B cell (primary cell): ENCODE results near the gene FIBCD1. TPM values are rescaled to one million over a fixed set of nuclear protein-coding genes. Genes with fewer than 3 reads are reported as not detected.

Source experiments
- ATAC-seq: fragments of 200-7000 bp; cut with Tn5 transposase; one replicate; pipeline ENCODE4 v1.10.0; 2021; ENCODE audit warnings: low read depth, mild to moderate bottlenecking, moderate number of reproducible peaks, moderate library complexity
- CTCF ChIA-PET: fragments of 350-600 bp; sonication (Branson Sonifier 250); formaldehyde crosslinking; loops from one replicate; lab custom pipeline; 2021; ENCODE audit warnings: antibody characterized with exemption, inconsistent platforms; lab: Charles Lee
- POLR2A ChIA-PET: fragments of 350-600 bp; sonication (Branson Sonifier 250); formaldehyde crosslinking; loops from one replicate; lab custom pipeline; 2021; ENCODE audit warnings: antibody characterized with exemption; lab: Charles Lee
- DNase-seq: peaks from one replicate; pipeline ENCODE4 v3.0.0; 2013
- H2AFZ ChIP-seq: 2 replicates; pipeline ENCODE4 v1.6.1; 2012; ENCODE audit warnings: mild to moderate bottlenecking, low read depth, low read length; ENCODE audit not compliant: insufficient read depth, poor library complexity, severe bottlenecking
- H3K27ac ChIP-seq, 2 donors: 1 replicate in 1 of 2; 2 replicates in 1 of 2; pipeline ENCODE4 v1.5.1; 2012 to 2013; ENCODE audit warnings: low read length in 2 of 2, mild to moderate bottlenecking in 2 of 2, moderate library complexity in 1 of 2
- H3K27me3 ChIP-seq, 4 experiments: fragments of 200-600 bp in 1 of 4; sonication (generic) in 1 of 4; replicated peaks in 1 of 4; 1 replicate in 2 of 4; 2 replicates in 2 of 4; pipeline versions ENCODE4 v1.6.1 to v1.7.0; 2013 to 2016; ENCODE audit warnings: low read length in 3 of 4, mild to moderate bottlenecking in 2 of 4, mixed read lengths in 1 of 4, moderate library complexity in 1 of 4; ENCODE audit not compliant: insufficient read depth in 4 of 4, control insufficient read depth in 3 of 4; ENCODE audit errors: control extremely low read depth in 1 of 4
- H3K36me3 ChIP-seq, 2 experiments: replicated peaks in 1 of 2; 1 replicate in 1 of 2; 2 replicates in 1 of 2; pipeline versions ENCODE4 v1.6.1 to v1.7.1; 2013; ENCODE audit warnings: low read length in 1 of 2; ENCODE audit not compliant: insufficient read depth in 2 of 2, control insufficient read depth in 1 of 2; ENCODE audit errors: control extremely low read depth in 1 of 2, extremely low read depth in 1 of 2
- H3K4me1 ChIP-seq, 2 donors: fragments of 200-600 bp in 1 of 2; sonication (generic) in 1 of 2; 1 replicate in 1 of 2; 2 replicates in 1 of 2; pipeline versions ENCODE4 v1.5.1 to v1.6.1; 2013 to 2017; ENCODE audit warnings: low read length in 2 of 2; ENCODE audit not compliant: control insufficient read depth in 2 of 2, insufficient read depth in 2 of 2
- H3K4me2 ChIP-seq: replicated peaks from 2 replicates; pipeline ENCODE3; 2012; ENCODE audit warnings: mild to moderate bottlenecking, low read depth, low read length; ENCODE audit not compliant: poor library complexity, severe bottlenecking
- H3K4me3 ChIP-seq, 5 experiments: fragments of 200-600 bp in 1 of 5; sonication (generic) in 1 of 5; 1 replicate in 3 of 5; 2 replicates in 2 of 5; pipeline versions ENCODE4 v1.5.1 to v1.7.0; 2011 to 2016; ENCODE audit warnings: low read length in 4 of 5, mild to moderate bottlenecking in 4 of 5, low read depth in 2 of 5, control low read depth in 1 of 5, moderate library complexity in 1 of 5; ENCODE audit not compliant: insufficient read depth in 1 of 5; ENCODE audit errors: control extremely low read depth in 1 of 5, extremely low read depth in 1 of 5
- H3K79me2 ChIP-seq: fragments of 200-600 bp; sonication (generic); one replicate; pipeline ENCODE4 v1.6.0; 2016; ENCODE audit warnings: low read length; ENCODE audit not compliant: control insufficient read depth, insufficient read depth
- H3K9ac ChIP-seq: fragments of 200-600 bp; sonication (generic); 2 replicates; pipeline ENCODE4 v1.6.1; 2017; ENCODE audit warnings: mild to moderate bottlenecking, low read length, moderate library complexity
- H3K9me3 ChIP-seq, 3 donors: one replicate each; pipeline versions ENCODE4 v1.6.1 to v1.7.1; 2013; ENCODE audit warnings: low read length in 2 of 3; ENCODE audit not compliant: control insufficient read depth in 2 of 3, insufficient read depth in 1 of 3; ENCODE audit errors: control extremely low read depth in 1 of 3
- H4K20me1 ChIP-seq: 2 replicates; pipeline ENCODE4 v1.6.0; 2012; ENCODE audit warnings: mild to moderate bottlenecking, low read length; ENCODE audit not compliant: insufficient read depth, control insufficient read depth, poor library complexity, severe bottlenecking
- H3K27ac Mint-ChIP-seq: one replicate; pipeline ENCODE4 v1.8.0; 2021; ENCODE audit warnings: mixed read lengths
- H3K27me3 Mint-ChIP-seq: one replicate; pipeline ENCODE4 v1.8.0; 2021; ENCODE audit warnings: mixed read lengths
- H3K4me1 Mint-ChIP-seq: one replicate; pipeline ENCODE4 v1.8.0; 2021; ENCODE audit warnings: mixed read lengths
- H3K4me3 Mint-ChIP-seq: one replicate; pipeline ENCODE4 v1.8.0; 2021; ENCODE audit warnings: mixed read lengths
- H3K9me3 Mint-ChIP-seq: one replicate; pipeline ENCODE4 v1.8.0; 2022; ENCODE audit warnings: mixed read lengths; ENCODE audit not compliant: insufficient read depth
- CTCF ChIP-seq: fragments of 200-600 bp; IDR thresholded peaks from one replicate; pipeline ENCODE4 v1.8.0; 2022; ENCODE audit warnings: antibody characterized with exemption, mild to moderate bottlenecking
- EZH2 ChIP-seq: IDR thresholded peaks from 2 replicates; pipeline ENCODE4 v1.6.1; 2012; ENCODE audit warnings: borderline replicate concordance, low read depth, mild to moderate bottlenecking, moderate library complexity, low read length; ENCODE audit not compliant: insufficient read depth, poor library complexity, severe bottlenecking
- WGBS: methylation state at CpG from one replicate; pipeline ENCODE4 v1.1.5; 2013; ENCODE audit warnings: missing lambda C conversion rate; ENCODE audit not compliant: insufficient coverage; 5-methylcytosine and 5-hydroxymethylcytosine counted together
- intact Hi-C: fragments of 100-400 bp; cut with micrococcal nuclease; formaldehyde crosslinking; loops from one replicate; pipeline ENCODE4 v1.10.0; 2022
- polyA plus RNA-seq: library from polyadenylated mRNA; depleted of rRNA; stranded (reverse); fragments of >200 nt; gene quantifications from 2 replicates; pipeline ENCODE4 v1.2.3, GENCODE V29; 2012
- total RNA-seq, 2 donors: library from RNA; stranded (reverse); fragments of 120-200 nt in 1 of 2; gene quantifications; 1 replicate in 1 of 2; 2 replicates in 1 of 2; pipeline versions ENCODE4 v1.2.3 to v1.2.4, GENCODE V29; 2013 to 2022

The FIBCD1 gene
- total and polyA plus RNA-seq, 2 donors (not counting 1 experiment from before 2014, with no cell fraction given): not detected

- 89% methylated on average over 20 of the region's 24 CpGs for WGBS
- Histone ChIP-seq H3K27ac (no peak overlapping the region), H3K9me3 (no peaks in the 10 kb centered on the region), H3K79me2 (no peaks in the 10 kb centered on the region), H3K4me3 (no peak overlapping the region), H3K4me1 (peaks cover 0 to 10% of the 10 kb centered on the region in 2 donors), H2AFZ (no peak overlapping the region), H3K9ac (no peak overlapping the region), H3K4me2 (no peak overlapping the region), H3K36me3 (peaks cover 0 to 10% of the 10 kb centered on the region in 2 experiments), H3K27me3 (no peaks in the 10 kb centered on the region), H4K20me1 (no peaks in the 10 kb centered on the region)
- Mint-ChIP-seq H3K27ac (no peak overlapping the region), H3K4me1 (peaks cover 6% of the 10 kb centered on the region), H3K4me3 (no peak overlapping the region), H3K27me3 (no peaks in the 10 kb centered on the region), H3K9me3 (no peaks in the 10 kb centered on the region)
- POLR2A ChIA-PET: interaction anchor here (0.6 kb wide), 1 partner anchor 25 kb away, joined by 6 read pairs; no protein-coding TSS in a partner anchor
- intact Hi-C loops: no loop called here
- CTCF ChIA-PET: interaction anchor here (0.6 to 2.1 kb wide), 3 partner anchors 26 to 154 kb away, joined by 3 to 12 read pairs (median 3); no protein-coding TSS in a partner anchor
- DNase-seq (no peak), ATAC-seq (no peak)
- TF ChIP-seq CTCF (no peak), EZH2 (no peak)
Measured at GRCh38 chr9:130892477-130893304, 46.4 kb downstream of the FIBCD1 start.
